NB4 (cell line): Measurements from ENCODE around the gene SPATA13.

Experiments used
- MAX ChIP-seq: IDR thresholded peaks from 2 replicates; pipeline ENCODE4 v1.6.1; 2011; ENCODE audit warnings: low read depth, low read length
- MYC ChIP-seq: IDR thresholded peaks from 2 replicates; pipeline ENCODE4 v1.6.1; 2011; ENCODE audit warnings: low read depth, low read length
- POLR2A ChIP-seq: IDR thresholded peaks from 2 replicates; pipeline ENCODE4 v1.6.1; 2011; ENCODE audit warnings: mild to moderate bottlenecking; ENCODE audit not compliant: insufficient read length; ENCODE audit errors: extremely low read depth
- TF ChIP-seq, protein P1 (sequence below): IDR thresholded peaks from one replicate; pipeline ENCODE4 v1.5.1; 2012; ENCODE audit warnings: low read depth, low read length

DNA sequence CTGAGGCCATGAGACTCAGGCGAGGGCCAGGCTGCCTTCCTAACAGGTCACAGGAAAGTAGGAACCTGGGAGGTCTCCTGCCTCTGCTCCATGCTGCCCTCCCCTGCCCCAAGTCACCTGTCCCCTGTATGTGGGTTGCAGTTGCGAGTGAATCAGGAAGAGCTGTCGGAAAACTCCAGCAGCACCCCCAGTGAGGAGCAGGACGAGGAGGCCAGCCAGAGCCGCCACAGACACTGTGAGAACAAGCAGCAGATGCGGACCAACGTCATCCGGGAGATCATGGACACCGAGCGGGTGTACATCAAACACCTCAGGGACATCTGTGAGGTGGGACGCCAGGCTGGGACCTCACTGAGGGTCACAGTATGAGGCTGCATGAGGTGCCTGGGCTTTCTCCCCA, 126.1 kb downstream of the SPATA13 start:
- TF ChIP-seq, protein P1, sequence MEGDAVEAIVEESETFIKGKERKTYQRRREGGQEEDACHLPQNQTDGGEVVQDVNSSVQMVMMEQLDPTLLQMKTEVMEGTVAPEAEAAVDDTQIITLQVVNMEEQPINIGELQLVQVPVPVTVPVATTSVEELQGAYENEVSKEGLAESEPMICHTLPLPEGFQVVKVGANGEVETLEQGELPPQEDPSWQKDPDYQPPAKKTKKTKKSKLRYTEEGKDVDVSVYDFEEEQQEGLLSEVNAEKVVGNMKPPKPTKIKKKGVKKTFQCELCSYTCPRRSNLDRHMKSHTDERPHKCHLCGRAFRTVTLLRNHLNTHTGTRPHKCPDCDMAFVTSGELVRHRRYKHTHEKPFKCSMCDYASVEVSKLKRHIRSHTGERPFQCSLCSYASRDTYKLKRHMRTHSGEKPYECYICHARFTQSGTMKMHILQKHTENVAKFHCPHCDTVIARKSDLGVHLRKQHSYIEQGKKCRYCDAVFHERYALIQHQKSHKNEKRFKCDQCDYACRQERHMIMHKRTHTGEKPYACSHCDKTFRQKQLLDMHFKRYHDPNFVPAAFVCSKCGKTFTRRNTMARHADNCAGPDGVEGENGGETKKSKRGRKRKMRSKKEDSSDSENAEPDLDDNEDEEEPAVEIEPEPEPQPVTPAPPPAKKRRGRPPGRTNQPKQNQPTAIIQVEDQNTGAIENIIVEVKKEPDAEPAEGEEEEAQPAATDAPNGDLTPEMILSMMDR: no peak
- no peak for TF ChIP-seq POLR2A
- TF ChIP-seq MAX: no peak
- TF ChIP-seq MYC: no peak
